Stomach (tissue), 4 donors: ENCODE measurements around the gene TMEM203.

Experiments
- EP300 ChIP-seq: sonication (generic); formaldehyde crosslinking; IDR thresholded peaks from one replicate; pipeline ENCODE4 v1.6.1; 2017; ENCODE audit warnings: antibody characterized with exemption
- POLR2A ChIP-seq, 4 donors: fragments of 450-650 bp; IDR thresholded peaks; one replicate each; pipeline ENCODE4 v1.6.1; 2016; ENCODE audit warnings: antibody characterized with exemption in 4 of 4, control low read depth in 2 of 4, mild to moderate bottlenecking in 1 of 4, moderate library complexity in 1 of 4
- TF ChIP-seq, protein P1 (sequence below), 7 experiments: fragments of 450-650 bp in 4 of 7; fragments of 200-600 bp in 3 of 7; sonication (generic) in 3 of 7; IDR thresholded peaks; one replicate each; pipeline ENCODE4 v1.5.1; 2016 to 2019; ENCODE audit warnings: antibody characterized with exemption in 7 of 7, control low read depth in 2 of 7, mild to moderate bottlenecking in 1 of 7

DNA sequence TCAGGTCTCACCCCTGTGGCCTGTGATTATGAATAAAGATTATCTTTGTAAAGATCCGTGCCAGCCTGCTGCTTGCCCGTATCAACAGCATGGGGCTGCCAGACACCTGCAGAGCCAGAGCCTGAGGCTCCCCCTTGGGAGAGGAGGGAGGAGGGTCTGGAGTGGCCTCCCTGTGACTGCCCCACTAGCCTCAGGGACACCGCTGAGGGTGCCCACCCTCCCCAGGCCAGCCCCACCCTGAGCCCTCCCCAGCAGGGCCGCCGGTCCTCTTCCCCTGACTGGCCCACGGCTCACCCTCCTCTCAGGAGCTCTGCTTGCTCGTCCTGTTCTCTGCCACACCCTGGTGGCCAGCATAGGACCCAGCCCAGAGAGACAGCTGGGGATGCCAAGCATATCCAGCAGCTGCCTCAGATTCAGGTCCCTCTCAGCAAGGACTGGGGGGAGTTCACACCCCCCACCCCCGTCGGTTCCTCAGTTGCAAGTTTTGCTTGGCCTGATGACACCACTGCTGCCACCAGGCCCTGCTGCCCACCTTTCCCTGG is 15.1 kb downstream of the TMEM203 start:
- TF ChIP-seq EP300 (no peak), POLR2A (IDR thresholded peaks at IDR 0.05) (no peak)
- TF ChIP-seq, protein P1, sequence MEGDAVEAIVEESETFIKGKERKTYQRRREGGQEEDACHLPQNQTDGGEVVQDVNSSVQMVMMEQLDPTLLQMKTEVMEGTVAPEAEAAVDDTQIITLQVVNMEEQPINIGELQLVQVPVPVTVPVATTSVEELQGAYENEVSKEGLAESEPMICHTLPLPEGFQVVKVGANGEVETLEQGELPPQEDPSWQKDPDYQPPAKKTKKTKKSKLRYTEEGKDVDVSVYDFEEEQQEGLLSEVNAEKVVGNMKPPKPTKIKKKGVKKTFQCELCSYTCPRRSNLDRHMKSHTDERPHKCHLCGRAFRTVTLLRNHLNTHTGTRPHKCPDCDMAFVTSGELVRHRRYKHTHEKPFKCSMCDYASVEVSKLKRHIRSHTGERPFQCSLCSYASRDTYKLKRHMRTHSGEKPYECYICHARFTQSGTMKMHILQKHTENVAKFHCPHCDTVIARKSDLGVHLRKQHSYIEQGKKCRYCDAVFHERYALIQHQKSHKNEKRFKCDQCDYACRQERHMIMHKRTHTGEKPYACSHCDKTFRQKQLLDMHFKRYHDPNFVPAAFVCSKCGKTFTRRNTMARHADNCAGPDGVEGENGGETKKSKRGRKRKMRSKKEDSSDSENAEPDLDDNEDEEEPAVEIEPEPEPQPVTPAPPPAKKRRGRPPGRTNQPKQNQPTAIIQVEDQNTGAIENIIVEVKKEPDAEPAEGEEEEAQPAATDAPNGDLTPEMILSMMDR (IDR thresholded peaks at IDR 0.05): no peak
